GM12801 (cell line): ENCODE measurements around the gene CTBP1.

Experiments used
- CTCF ChIP-seq: IDR thresholded peaks from one replicate; pipeline ENCODE4 v1.5.1; 2011; ENCODE audit warnings: control low read depth; ENCODE audit not compliant: insufficient read length; ENCODE audit errors: extremely low read depth

CTBP1 gene

GRCh38 chr4:1207157-1207470 lies 41.8 kb downstream of the CTBP1 start:
- TF ChIP-seq CTCF = no peak

GRCh38 chr4:1206299-1207156 lies 42.4 kb downstream of the CTBP1 start:
- TF ChIP-seq CTCF = no peak

- TF ChIP-seq CTCF = no peak
These were observed 43.2 kb downstream of the CTBP1 start for GRCh38 chr4:1205586-1206298.

- TF ChIP-seq CTCF = no peak
These were observed 43.9 kb downstream of the CTBP1 start for GRCh38 chr4:1204828-1205585.

- no peak for TF ChIP-seq CTCF
These were observed 44.6 kb downstream of the CTBP1 start for GRCh38 chr4:1204286-1204827.

- TF ChIP-seq CTCF = no peak
These were observed 45.8 kb downstream of the CTBP1 start for GRCh38 chr4:1203026-1203616.
